Epithelial cell of proximal tubule (primary cell): ENCODE data around the gene EFCAB12. TPM values are rescaled to one million over a fixed set of nuclear protein-coding genes. Genes with fewer than 3 reads are reported as not detected.
"Not testable (repeated sequence)": the region's sequence is repeated elsewhere in the genome, so short reads cannot be mapped to it uniquely, and the experiment has no call there.

Experiments
- DNase-seq: peaks from one replicate; pipeline ENCODE4 v3.0.0-alpha.2; 2011; ENCODE audit warnings: low read depth
- H3K4me3 ChIP-seq: 2 replicates; pipeline ENCODE4 v1.5.1; 2011; ENCODE audit warnings: low read depth, mild to moderate bottlenecking, low read length
- CTCF ChIP-seq: conservative IDR thresholded peaks from 2 replicates; pipeline ENCODE4 v1.5.1; 2012; ENCODE audit warnings: low read depth, mild to moderate bottlenecking, low read length
- total RNA-seq: library from RNA; depleted of rRNA; stranded (reverse); fragments of >200 nt; gene quantifications from 2 replicates; pipeline ENCODE4 v1.2.3, GENCODE V29; 2015

Gene EFCAB12
- total RNA-seq, 1 donor from 2014 or later, result not detected

- no peak for TF ChIP-seq CTCF
- DNase-seq, result no peak
Measured at GRCh38 chr3:129415830-129416229, 12.6 kb downstream of the EFCAB12 start.

GRCh38 chr3:129415378-129415777 lies 13.1 kb downstream of the EFCAB12 start:
- no peak for DNase-seq
- TF ChIP-seq CTCF, result no peak
- H3K4me3 ChIP-seq, result no peak overlapping the region

More at GRCh38 chr3:129415830-129416229, 12.6 kb downstream of the EFCAB12 start:
- no peak overlapping the region for H3K4me3 ChIP-seq

- peak; percentile 93 for DNase-seq
- H3K4me3 ChIP-seq, result no peak overlapping the region
- no peak for TF ChIP-seq CTCF
Measured at GRCh38 chr3:129413687-129414506, 14.5 kb downstream of the EFCAB12 start.

GRCh38 chr3:129413238-129413637 lies 15.2 kb downstream of the EFCAB12 start:
- not testable (repeated sequence) for H3K4me3 ChIP-seq, DNase-seq

- H3K4me3 ChIP-seq, result no peak overlapping the region
- DNase-seq, result no peak
- TF ChIP-seq CTCF, result no peak
Measured at GRCh38 chr3:129412542-129413198, 15.8 kb downstream of the EFCAB12 start.

GRCh38 chr3:129410971-129411370 lies 17.5 kb downstream of the EFCAB12 start:
- no peak overlapping the region for H3K4me3 ChIP-seq
- no peak for DNase-seq
- no peak for TF ChIP-seq CTCF

- no peak for TF ChIP-seq CTCF
- no peak overlapping the region for H3K4me3 ChIP-seq
- no peak for DNase-seq
Measured at GRCh38 chr3:129409541-129409940, 18.9 kb downstream of the EFCAB12 start.
